22Rv1 (cell line): ENCODE results near the gene SEL1L2.

Source experiments
- CTCF ChIP-seq: fragments of 450-650 bp; IDR thresholded peaks from 2 replicates; pipeline ENCODE4 v1.5.1; 2017; ENCODE audit warnings: mild to moderate bottlenecking
- ZFX ChIP-seq: fragments of 450-650 bp; IDR thresholded peaks from 2 replicates; pipeline ENCODE4 v1.6.1; 2017; ENCODE audit warnings: antibody characterized with exemption, borderline replicate concordance

- TF ChIP-seq CTCF (no peak), ZFX (no peak)
Measured at GRCh38 chr20:13839421-13840092, 150.9 kb downstream of the SEL1L2 start.
